ENCODE data around the gene TEX54.
"Not testable (repeated sequence)": the region's sequence is repeated elsewhere in the genome, so short reads cannot be mapped to it uniquely, and the experiment has no call there.

TEX54 gene

DNA sequence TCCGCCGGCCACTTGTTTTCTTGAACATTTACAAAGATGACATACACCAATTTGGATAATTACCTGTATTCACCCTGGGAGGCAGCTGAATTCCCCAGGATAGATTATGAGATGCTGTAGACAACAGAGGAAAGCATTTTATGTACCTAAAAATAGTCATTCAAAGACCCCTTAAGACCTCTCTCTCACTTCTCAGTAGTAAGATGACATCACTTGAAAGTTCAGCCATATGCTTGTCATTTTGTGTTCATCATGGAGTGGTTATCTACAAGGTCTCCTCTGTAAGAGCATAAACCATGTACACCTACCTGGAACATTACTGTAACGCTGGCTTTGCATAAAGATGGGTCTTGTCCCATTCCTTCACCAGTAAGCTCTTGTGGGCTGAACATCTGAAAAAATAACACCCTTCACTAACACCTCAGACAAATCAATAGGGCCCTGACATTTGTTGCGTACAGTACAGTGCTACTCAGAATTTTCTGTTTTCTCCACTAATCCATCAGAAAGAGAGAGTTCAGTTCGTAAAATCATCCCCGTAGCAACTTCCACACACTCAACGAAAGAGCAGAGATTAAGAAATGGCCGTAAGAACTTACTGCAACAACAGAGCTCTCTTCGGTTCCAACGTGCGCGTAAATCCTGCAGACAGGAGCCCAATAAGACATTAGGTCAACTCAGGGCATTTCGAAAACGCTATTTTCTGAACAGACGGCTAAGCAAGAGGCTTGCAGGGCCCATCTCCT is 22.4 kb upstream of the TEX54 start:
- DNase-seq, result no peak

DNA sequence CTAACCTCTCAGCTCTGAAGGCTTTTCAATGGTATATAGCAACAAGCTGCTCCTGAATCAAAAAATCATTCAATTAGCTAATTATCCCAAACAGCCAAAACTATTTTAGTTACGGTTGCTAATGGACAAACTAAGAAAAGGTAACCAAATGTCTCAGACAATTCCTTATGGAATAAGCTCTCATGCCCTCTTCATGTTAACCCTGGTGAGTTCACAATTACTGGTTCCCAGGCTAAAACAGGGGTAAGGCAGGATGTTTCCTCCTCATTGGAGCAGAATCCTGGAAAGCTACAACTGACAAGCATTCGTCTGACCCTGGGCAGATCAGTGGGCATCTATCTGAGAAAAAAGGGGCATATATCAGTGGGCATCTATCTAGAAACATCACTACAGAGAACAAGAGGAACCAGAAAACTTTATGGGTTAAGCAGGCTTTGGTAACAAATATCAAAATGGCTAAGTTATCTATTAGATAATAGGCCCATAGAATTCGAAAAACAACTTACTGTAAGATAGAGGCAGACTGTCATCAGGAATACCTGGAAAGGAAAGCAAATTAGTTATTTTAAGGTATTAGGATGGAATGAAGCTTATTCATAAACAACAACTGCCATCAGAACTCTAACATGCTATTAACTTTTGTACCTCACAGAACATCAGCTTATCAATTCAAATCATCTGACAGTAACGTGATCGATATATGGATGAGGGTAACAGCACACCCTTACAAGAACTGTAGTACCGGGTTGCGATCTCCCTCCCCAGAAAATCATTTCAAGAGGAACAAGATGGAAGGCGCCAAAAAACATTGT is 21.6 kb upstream of the TEX54 start:
- no peak for DNase-seq

DNA sequence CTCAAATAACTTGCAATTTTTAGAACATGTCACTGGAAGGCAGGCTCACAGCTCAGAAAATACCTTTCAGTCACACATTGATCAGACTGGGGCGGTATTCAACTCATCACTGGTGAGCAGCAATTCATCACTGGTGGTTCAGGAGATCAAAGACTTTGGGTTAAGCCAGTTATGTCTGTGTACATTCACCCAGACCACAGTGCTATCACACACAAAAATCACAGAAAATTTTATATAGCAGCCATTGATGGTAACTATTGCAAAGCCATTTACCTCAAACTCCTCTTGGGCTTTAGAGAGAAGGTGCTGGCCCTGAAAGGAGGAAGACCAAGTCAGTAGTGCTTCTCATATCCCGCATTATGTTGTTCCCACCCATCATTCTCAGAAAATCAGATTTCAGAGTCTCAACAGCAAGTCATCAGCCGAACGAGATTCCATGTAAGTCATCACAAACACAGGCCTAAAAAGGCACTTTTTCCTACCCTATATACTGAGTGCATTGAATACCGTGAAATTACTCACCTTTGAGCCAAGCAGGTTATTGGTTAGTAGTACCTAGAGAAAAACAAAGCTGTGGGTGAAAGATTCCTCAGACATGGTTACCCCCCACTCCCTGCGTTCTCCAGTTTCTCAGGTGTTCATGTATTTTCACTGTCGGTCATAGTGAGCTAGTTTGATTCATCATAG is 20.8 kb upstream of the TEX54 start:
- DNase-seq, result no peak

GRCh38 chr11:62852523-62853188 is 20.0 kb upstream of the TEX54 start:
- no peak for DNase-seq

GRCh38 chr11:62851807-62852522 is 19.3 kb upstream of the TEX54 start:
- no peak for DNase-seq

DNA sequence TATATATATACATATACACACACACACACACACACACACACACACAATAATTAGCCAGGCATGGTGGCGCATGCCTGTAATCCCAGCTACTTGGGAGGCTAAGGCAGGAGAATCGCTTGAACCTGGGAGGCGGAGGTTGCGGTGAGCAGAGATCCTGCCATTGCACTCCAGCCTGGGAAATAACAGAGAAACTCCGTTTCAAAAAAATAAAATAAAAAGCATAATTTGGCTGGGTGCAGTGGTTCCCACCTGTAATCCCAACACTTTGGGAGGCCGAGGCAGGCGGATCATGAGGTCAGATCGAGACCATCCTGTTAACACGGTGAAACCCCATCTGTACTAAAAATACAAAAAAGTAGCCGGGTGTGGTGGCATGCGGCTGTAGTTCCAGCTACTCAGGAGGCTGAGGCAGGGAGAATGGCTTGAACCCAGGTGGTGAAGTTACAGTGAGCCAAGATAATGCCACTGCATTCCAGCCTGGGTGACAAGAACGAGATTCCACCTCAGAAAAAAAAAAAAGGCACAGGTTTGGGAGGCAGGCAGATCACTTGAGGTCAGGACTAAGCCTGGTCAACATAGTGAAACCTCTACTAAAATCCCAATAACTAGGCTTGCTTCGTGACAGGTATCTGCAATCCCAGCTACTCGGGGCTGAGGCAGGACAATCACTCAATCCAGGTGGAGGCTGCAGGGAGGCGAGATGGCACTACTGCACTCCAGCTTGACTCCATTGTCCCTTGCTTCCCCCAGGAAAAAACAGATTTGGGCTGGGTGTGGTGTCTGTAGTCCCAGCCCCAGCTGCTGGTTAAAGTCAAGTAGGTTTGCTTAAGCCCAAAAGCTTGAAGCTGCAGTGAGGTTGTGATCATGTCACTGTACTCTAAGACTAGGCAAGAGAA is 18.5 kb upstream of the TEX54 start:
- DNase-seq, result no peak

DNA sequence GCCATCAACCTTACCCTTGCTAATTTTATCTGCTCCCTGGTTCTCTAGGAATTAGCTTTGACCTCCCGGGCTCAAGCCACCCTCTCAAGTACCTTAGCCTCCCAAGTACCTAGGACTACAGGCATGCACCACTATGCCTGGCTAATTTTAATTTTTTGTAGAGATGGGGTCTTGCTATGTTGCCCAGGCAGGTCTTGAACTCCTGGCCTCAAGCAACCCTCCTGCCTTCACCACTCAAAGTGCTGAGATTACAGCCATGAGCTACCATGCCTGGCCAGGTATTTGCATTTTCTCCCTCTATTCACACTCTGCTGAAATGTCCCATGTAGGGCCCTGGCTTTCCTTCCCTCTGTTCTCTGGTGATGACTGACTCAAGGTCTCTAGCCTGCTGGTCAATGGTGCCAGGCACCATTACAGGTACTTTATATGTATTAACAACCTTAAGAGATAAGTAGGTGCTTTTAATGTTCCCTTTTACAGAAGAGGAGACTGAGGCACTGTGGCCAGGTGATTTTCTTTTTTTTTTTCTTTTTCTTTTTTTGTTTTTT is 15.2 kb upstream of the TEX54 start:
- DNase-seq, result no peak

DNA sequence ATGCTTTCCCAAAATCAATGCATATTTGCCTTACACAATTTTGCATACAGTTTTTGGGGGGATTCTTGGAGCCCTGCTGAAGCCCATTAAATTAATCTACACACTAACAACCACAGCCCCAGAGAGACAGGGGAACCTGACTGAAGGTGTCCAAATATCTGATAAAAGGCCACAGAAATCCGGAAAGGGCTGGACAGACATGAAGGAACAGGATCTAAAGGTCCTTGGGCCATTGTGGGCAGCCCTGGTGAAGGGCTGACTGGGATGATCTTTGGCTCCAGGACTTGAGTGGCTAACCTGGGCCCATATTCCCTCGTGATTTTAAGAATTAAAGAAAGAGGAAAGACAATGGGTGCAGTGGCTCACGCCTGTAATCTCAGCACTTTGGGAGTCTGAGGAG is 13.5 kb upstream of the TEX54 start:
- no peak for DNase-seq

DNA sequence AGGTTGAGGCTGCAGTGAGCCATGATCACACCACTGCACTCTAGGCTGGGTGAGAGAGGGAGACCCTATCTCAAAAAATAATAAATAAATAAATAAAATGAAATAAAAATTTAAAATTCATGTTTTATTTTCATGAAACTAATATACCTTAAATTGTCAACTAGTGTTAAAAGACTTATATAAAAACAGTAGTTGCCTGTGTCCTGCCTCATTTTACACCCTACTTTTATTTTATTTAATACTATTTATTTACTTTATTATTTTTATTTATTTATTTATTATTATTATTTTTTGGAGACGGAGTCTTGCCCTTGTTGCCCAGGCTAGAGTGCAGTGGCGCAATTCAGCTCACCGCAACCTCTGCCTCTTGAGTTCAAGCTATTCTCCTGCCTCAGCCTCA is 11.5 kb upstream of the TEX54 start:
- no peak for DNase-seq

GRCh38 chr11:62843466-62843865 is 10.8 kb upstream of the TEX54 start:
- no peak for DNase-seq

GRCh38 chr11:62842891-62843290 is 10.2 kb upstream of the TEX54 start:
- DNase-seq, result not testable (repeated sequence)

- peak; percentile 76 for DNase-seq
Measured at GRCh38 chr11:62842171-62842741, 9.6 kb upstream of the TEX54 start.

- peak; percentile 93 for DNase-seq
Measured at GRCh38 chr11:62841361-62842170, 8.9 kb upstream of the TEX54 start.

DNA sequence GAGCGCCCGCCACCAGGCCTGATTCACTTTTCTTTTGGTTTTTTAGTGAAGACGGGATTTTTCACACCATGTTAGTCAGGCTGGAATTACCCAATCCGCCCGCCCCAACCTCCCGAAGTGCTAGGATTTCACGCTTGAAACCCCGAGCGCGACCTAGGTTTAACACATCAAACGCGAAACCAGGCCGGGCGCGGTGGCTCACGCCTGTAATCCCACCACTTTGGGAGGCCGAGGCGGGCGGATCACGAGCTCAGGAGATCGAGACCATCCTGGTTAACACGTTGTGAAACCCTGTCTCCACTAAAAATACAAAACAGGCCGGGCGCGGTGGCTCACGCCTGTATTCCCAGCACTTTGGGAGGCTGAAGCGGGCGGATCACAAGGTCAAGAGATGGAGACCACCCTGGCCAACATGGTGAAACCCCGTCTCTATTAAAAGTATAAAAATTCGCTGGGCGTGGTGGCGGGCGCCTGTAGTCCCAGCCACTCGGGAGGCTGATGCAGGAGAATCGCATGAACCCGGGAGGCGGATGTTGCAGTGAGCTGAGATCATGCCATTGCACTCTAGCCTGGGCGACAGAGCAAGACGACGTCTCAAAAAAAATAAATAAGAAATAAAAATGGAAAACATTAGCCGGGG is 8.2 kb upstream of the TEX54 start:
- DNase-seq, result peak; percentile 93

- peak; percentile 97 for DNase-seq
Measured at GRCh38 chr11:62839050-62839945, 6.7 kb upstream of the TEX54 start, which contains the start of gene WDR74. Gene WDR74, minus strand, starts transcription at chr11:62839590. Its CDS starts 20 bp downstream, at chr11:62839570.

- no peak for DNase-seq
Measured at GRCh38 chr11:62835336-62835735, 2.7 kb upstream of the TEX54 start.

- DNase-seq, result peak; percentile 100
Measured at GRCh38 chr11:62831520-62832335, 913 bp downstream of the TEX54 start, which contains the start of gene STX5. Gene STX5, minus strand, starts transcription at chr11:62832051. Its CDS starts 808 bp downstream, at chr11:62831243.
